ENCODE measurements around the gene GDI2.

The GDI2 gene

DNA sequence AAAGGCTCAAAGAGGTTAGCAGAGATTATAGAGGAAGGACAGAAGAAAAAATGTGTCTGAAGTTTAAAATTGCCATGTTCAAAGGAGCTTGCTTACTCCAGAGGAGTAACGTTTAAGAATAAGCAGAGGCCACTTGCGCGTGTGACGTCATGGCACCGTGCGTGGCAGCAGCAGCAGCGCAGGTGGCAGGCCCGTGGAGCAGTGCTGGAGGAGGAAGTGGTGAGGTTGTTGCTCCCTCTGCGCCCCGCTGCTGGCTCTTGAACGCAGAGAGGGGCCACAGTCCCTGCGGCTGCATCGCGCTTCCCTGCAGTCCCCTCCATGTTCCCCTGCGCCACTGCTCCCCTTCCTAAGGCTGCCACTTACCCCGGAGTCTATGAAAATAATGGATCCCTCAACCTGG, 37.5 kb downstream of the GDI2 start:
- TF ChIP-seq CTCF (IDR thresholded peaks at IDR 0.05; ENCODE audit: insufficient read depth, low read depth, low read length, missing control alignments), result no peak
- DNase-seq (ENCODE audit: low read depth), result no peak
- no peak overlapping the region for H3K4me3 ChIP-seq (ENCODE audit: low read length)

- H3K4me3 ChIP-seq (ENCODE audit: low read length), result no peak overlapping the region
- DNase-seq (ENCODE audit: low read depth), result no peak
- TF ChIP-seq CTCF (IDR thresholded peaks at IDR 0.05; ENCODE audit: insufficient read depth, low read depth, low read length, missing control alignments), result no peak
These were observed 38.1 kb downstream of the GDI2 start for GRCh38 chr10:5774987-5775620.

GRCh38 chr10:5766189-5766588, 47.0 kb downstream of the GDI2 start:
- no peak overlapping the region for H3K4me3 ChIP-seq (ENCODE audit: low read length)
- no peak for TF ChIP-seq CTCF (IDR thresholded peaks at IDR 0.05; ENCODE audit: insufficient read depth, low read depth, low read length, missing control alignments)
- no peak for DNase-seq (ENCODE audit: low read depth)

GRCh38 chr10:5765617-5766016, 47.6 kb downstream of the GDI2 start:
- TF ChIP-seq CTCF (IDR thresholded peaks at IDR 0.05; ENCODE audit: insufficient read depth, low read depth, low read length, missing control alignments), result no peak
- H3K4me3 ChIP-seq (ENCODE audit: low read length), result no peak overlapping the region
- DNase-seq (ENCODE audit: low read depth), result no peak

GRCh38 chr10:5764422-5765297, 48.6 kb downstream of the GDI2 start:
- no peak for DNase-seq (ENCODE audit: low read depth)
- H3K4me3 ChIP-seq (ENCODE audit: low read length), result no peak overlapping the region
- peak; percentile 17 for TF ChIP-seq CTCF (IDR thresholded peaks at IDR 0.05; ENCODE audit: insufficient read depth, low read depth, low read length, missing control alignments)

- TF ChIP-seq CTCF (IDR thresholded peaks at IDR 0.05; ENCODE audit: insufficient read depth, low read depth, low read length, missing control alignments), result no peak
- DNase-seq (ENCODE audit: low read depth), result no peak
- no peak overlapping the region for H3K4me3 ChIP-seq (ENCODE audit: low read length)
These were observed 50.7 kb downstream of the GDI2 start for GRCh38 chr10:5762531-5762930.

All from epithelial cell of esophagus (primary cell).